HepG2 (cell line): Measurements from ENCODE around the gene MAT2A. TPM values are rescaled to one million over a fixed set of nuclear protein-coding genes. Genes with fewer than 3 reads are reported as not detected.

ENCODE experiments used
- ATAC-seq: fragments of 200-7000 bp; cut with Tn5 transposase; 3 replicates; pipeline ENCODE4 v1.9.1; 2020; ENCODE audit warnings: mild to moderate bottlenecking, moderate library complexity
- BruUV-seq: library from RNA; stranded (reverse); fragments of 400-500 nt; replicated peaks from 2 replicates; lab custom pipeline; 2021; lab: Mats Ljungman, UMichigan
- CTCF ChIA-PET: fragments of 300-600 bp; formaldehyde crosslinking; extraction: SDS; loops from one replicate; lab custom pipeline; 2021; ENCODE audit warnings: low total read pairs, inconsistent platforms, low intra/inter-chr PET ratio; lab: Yijun Ruan, JAX
- POLR2A ChIA-PET: fragments of 350-600 bp; sonication (Branson Sonifier 250); formaldehyde crosslinking; loops from one replicate; lab custom pipeline; 2020; ENCODE audit warnings: antibody characterized with exemption, inconsistent platforms; lab: Yijun Ruan, JAX
- DNase-seq: peaks from one replicate; pipeline ENCODE4 v3.0.0-alpha.2; 2015; ENCODE audit warnings: low spot score
- FAIRE-seq: peaks from 3 replicates; lab custom pipeline; 2011; peaks lifted over from hg19 to GRCh38; lab: Jason Lieb, UNC
- H2AFZ ChIP-seq: one replicate; pipeline ENCODE4 v1.6.1; 2011; ENCODE audit warnings: low read length, inconsistent platforms
- H3K27ac ChIP-seq: fragments of 300-600 bp; 3 replicates; pipeline ENCODE4 v1.8.0; 2011; ENCODE audit warnings: mixed run types, mild to moderate bottlenecking, mixed read lengths, low read length, inconsistent platforms; ENCODE audit not compliant: insufficient read depth; ENCODE audit errors: extremely low read length
- H3K27me3 ChIP-seq, 2 experiments: fragments of 200-600 bp in 1 of 2; 2 replicates in 1 of 2; 3 replicates in 1 of 2; pipeline versions ENCODE4 v1.6.0 to v1.8.0; 2011; ENCODE audit warnings: low read length in 2 of 2, mild to moderate bottlenecking in 2 of 2, moderate library complexity in 2 of 2, inconsistent platforms in 1 of 2; ENCODE audit not compliant: insufficient read depth in 2 of 2, control insufficient read depth in 1 of 2
- H3K36me3 ChIP-seq, 2 experiments: fragments of 200-600 bp in 1 of 2; replicated peaks in 1 of 2; 2 replicates in 1 of 2; 3 replicates in 1 of 2; pipeline versions ENCODE4 v1.5.1 to v1.8.0; 2011; ENCODE audit warnings: low read length in 2 of 2, inconsistent platforms in 1 of 2; ENCODE audit not compliant: insufficient read depth in 2 of 2, control insufficient read depth in 1 of 2
- H3K4me1 ChIP-seq: 2 replicates; pipeline ENCODE4 v1.5.1; 2012; ENCODE audit warnings: low read length, inconsistent platforms; ENCODE audit not compliant: insufficient read depth
- H3K4me2 ChIP-seq: 2 replicates; pipeline ENCODE4 v1.6.0; 2011; ENCODE audit warnings: low read depth, low read length, inconsistent platforms
- H3K4me3 ChIP-seq, 3 experiments: fragments of 200-600 bp in 1 of 3; sonication (generic), shearing (Covaris generic) in 1 of 3; replicated peaks in 1 of 3; 2 replicates each; pipeline ENCODE4 v1.5.1; 2011 to 2016; ENCODE audit warnings: low read length in 3 of 3, inconsistent platforms in 2 of 3, low read depth in 2 of 3, mild to moderate bottlenecking in 2 of 3, control low read depth in 1 of 3, mixed read lengths in 1 of 3; ENCODE audit not compliant: insufficient read depth in 1 of 3
- H3K79me2 ChIP-seq: one replicate; pipeline ENCODE4 v1.6.1; 2011; ENCODE audit warnings: low read length, inconsistent platforms; ENCODE audit not compliant: insufficient read depth
- H3K9ac ChIP-seq: 2 replicates; pipeline ENCODE4 v1.6.0; 2011; ENCODE audit warnings: mild to moderate bottlenecking, low read depth, low read length, inconsistent platforms; ENCODE audit not compliant: insufficient read depth
- H3K9me3 ChIP-seq: 2 replicates; pipeline ENCODE4 v1.5.1; 2012; ENCODE audit warnings: mild to moderate bottlenecking, low read length
- H4K20me1 ChIP-seq: 2 replicates; pipeline ENCODE4 v1.6.0; 2011; ENCODE audit warnings: inconsistent platforms, mild to moderate bottlenecking, low read length, moderate library complexity; ENCODE audit not compliant: insufficient read depth
- ATRX ChIP-seq: sonication (generic); formaldehyde crosslinking; IDR thresholded peaks from 2 replicates; pipeline ENCODE4 v1.4.0; 2020; ENCODE audit warnings: missing genetic modification reagents, borderline replicate concordance
- CEBPG ChIP-seq: IDR thresholded peaks from 2 replicates; pipeline ENCODE4 v1.6.1; 2016
- DR1 ChIP-seq: sonication (generic); formaldehyde crosslinking; IDR thresholded peaks from 2 replicates; pipeline ENCODE4 v1.8.0; 2021; ENCODE audit warnings: mild to moderate bottlenecking, missing genetic modification reagents, inconsistent platforms
- GATA4 ChIP-seq: sonication (generic); IDR thresholded peaks from 2 replicates; pipeline ENCODE4 v1.6.1; 2016; ENCODE audit warnings: antibody characterized with exemption, low read depth, borderline replicate concordance
- MYNN ChIP-seq: sonication (generic); formaldehyde crosslinking; IDR thresholded peaks from 2 replicates; pipeline ENCODE4 v1.4.0; 2020; ENCODE audit warnings: mild to moderate bottlenecking, low read depth, missing genetic modification reagents
- NR2F6 ChIP-seq, 2 experiments: IDR thresholded peaks; 2 replicates each; pipeline ENCODE4 v1.6.1; 2016; ENCODE audit warnings: antibody characterized with exemption in 1 of 2, mild to moderate bottlenecking in 1 of 2
- SP2 ChIP-seq: sonication (generic); formaldehyde crosslinking; IDR thresholded peaks from 2 replicates; pipeline ENCODE4 v1.5.1; 2020; ENCODE audit warnings: mild to moderate bottlenecking, missing genetic modification reagents
- ZBTB3 ChIP-seq: sonication (generic); formaldehyde crosslinking; IDR thresholded peaks from 2 replicates; pipeline ENCODE4 v1.4.0; 2020; ENCODE audit warnings: low read depth, mild to moderate bottlenecking, moderate library complexity, missing genetic modification reagents, borderline replicate concordance
- ZKSCAN8 ChIP-seq: IDR thresholded peaks from 2 replicates; pipeline ENCODE4 v1.6.1; 2016; ENCODE audit warnings: borderline replicate concordance, missing genetic modification reagents, missing compliant biosample characterization
- ZMAT3 ChIP-seq: sonication (generic); formaldehyde crosslinking; conservative IDR thresholded peaks from 2 replicates; pipeline ENCODE4 v1.7.0; 2021; ENCODE audit warnings: missing genetic modification reagents
- WGBS: methylation state at CpG from one replicate; pipeline ENCODE4 v1.1.6; 2017; ENCODE audit warnings: low lambda C conversion rate; 5-methylcytosine and 5-hydroxymethylcytosine counted together
- in situ Hi-C: cut with HindIII; loops from 2 replicates; pipeline ENCODE4 v1.10.0; 2017; ENCODE audit warnings: low pct_unique_long_range_greater_than_20kb; ENCODE audit not compliant: extremely low pct_ligation_motif_present
- intact Hi-C: fragments of 100-400 bp; cut with micrococcal nuclease; formaldehyde crosslinking; loops from one replicate; pipeline ENCODE4 v1.10.0; 2022; ENCODE audit not compliant: unreplicated experiment
- polyA plus RNA-seq, 8 experiments: library from polyadenylated mRNA; depleted of rRNA in 3 of 8; stranded (reverse) in 7 of 8; unstranded in 1 of 8; fragments of >200 nt; fragmentation: Illumina TruSeq in 4 of 8; extraction: Trizol in 4 of 8; gene quantifications; 2 replicates each; pipeline versions ENCODE4 v1.2.1 to v1.2.3, GENCODE V29; 2011 to 2016; ENCODE audit warnings: low read depth in 4 of 8, missing spikeins in 1 of 8, mixed read lengths in 1 of 8; ENCODE audit not compliant: insufficient read depth in 1 of 8
- total RNA-seq, 5 experiments: library from RNA; depleted of rRNA; stranded (reverse); fragments of >200 nt; fragmentation: Illumina TruSeq; extraction: Trizol; gene quantifications; 2 replicates each; pipeline ENCODE4 v1.2.3, GENCODE V29; 2016; ENCODE audit warnings: low read depth in 1 of 5
- TF ChIP-seq, protein P1 (sequence below): sonication (generic); formaldehyde crosslinking; conservative IDR thresholded peaks from 2 replicates; pipeline ENCODE4 v1.8.0; 2022; ENCODE audit warnings: low read depth, missing genetic modification reagents
- TF ChIP-seq, protein P2 (sequence below): sonication (generic); formaldehyde crosslinking; IDR thresholded peaks from 2 replicates; pipeline ENCODE4 v1.4.0; 2020; ENCODE audit warnings: missing genetic modification reagents
- TF ChIP-seq, protein P3 (sequence below): sonication (generic); formaldehyde crosslinking; IDR thresholded peaks from 2 replicates; pipeline ENCODE4 v1.4.0; 2020; ENCODE audit warnings: mild to moderate bottlenecking, missing genetic modification reagents

MAT2A gene
- total and polyA plus RNA-seq, 2 of the 13 experiments (the other 11 are each of a cell fraction or from before 2014, with no cell fraction given), result 155 to 331 TPM

DNA sequence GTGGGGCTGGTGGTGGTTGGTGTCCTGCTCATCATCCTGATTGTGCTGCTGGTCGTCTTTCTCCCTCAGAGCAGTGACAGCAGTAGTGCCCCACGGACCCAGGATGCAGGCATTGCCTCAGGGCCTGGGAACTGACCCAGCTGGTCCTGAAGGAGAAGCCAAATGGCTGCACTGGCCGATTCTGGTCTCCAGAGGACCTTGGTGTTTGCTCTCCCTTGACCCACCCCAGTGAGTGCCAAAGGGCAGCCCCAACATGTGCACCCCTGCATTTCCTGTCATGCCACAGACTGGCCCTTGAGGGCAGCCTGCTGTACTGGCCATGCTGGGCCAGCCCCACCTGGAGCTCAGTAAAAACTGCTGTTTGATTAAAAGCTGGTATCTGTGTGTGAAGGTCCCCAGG lies 54.1 kb downstream of the MAT2A start:
- no TSS peak for BruUV-seq
- peak overlapping the region; percentile 38 for H3K4me2 ChIP-seq
- peaks cover 0 to 12% of the 10 kb centered on the region in 2 experiments for H3K36me3 ChIP-seq
- in situ Hi-C loops, result no loop called here
- ATAC-seq (peak; percentile 21), FAIRE-seq (no peak), DNase-seq (peak; percentile 44)
- peaks cover 23% of the 10 kb centered on the region for H3K79me2 ChIP-seq
- H3K9me3 ChIP-seq, result no peaks in the 10 kb centered on the region
- 0 out of 2 replicates have a peak, but pooled peaks cover 3% of the 10 kb centered on the region for H4K20me1 ChIP-seq
- POLR2A ChIA-PET, result interaction anchor here (1.6 to 25.9 kb wide), 7 partner anchors 0 to 268 kb away, joined by 4 to 795 read pairs (median 116); partner anchors contain the start of genes C2orf68, GGCX, MAT2A and RNF181
- H3K9ac ChIP-seq, result no peak overlapping the region; the same call in 1 of the 2 replicates
- H3K27me3 ChIP-seq, result no peaks in the 10 kb centered on the region; a peak in 1 of 5 replicates
- CTCF ChIA-PET, result no interaction called here
- H3K4me3 ChIP-seq, result no peak overlapping the region
- intact Hi-C loops, result no loop called here
- WGBS, result no CpG with 5 or more reads among the region's 3 CpGs
- H3K4me1 ChIP-seq, result peaks cover 86% of the 10 kb centered on the region
- no peak overlapping the region for H3K27ac ChIP-seq
- H2AFZ ChIP-seq, result no peak overlapping the region
- TF ChIP-seq DR1 (CRISPR knock-in tag) (no peak), ZBTB3 (CRISPR knock-in tag) (no peak), GATA4 (no peak), ZKSCAN8 (CRISPR knock-in tag) (no peak), MYNN (CRISPR knock-in tag) (no peak), NR2F6 (IDR thresholded peaks at IDR 0.05) (peak; percentile 60; the same call in 1 of the 2 replicates), NR2F6 (CRISPR knock-in tag; IDR thresholded peaks at IDR 0.05) (peak; percentile 79), SP2 (CRISPR knock-in tag) (no peak), ZMAT3 (CRISPR knock-in tag) (no peak), CEBPG (CRISPR knock-in tag) (0 out of 2 replicates have a peak, but pooled peaks have one; percentile 15), ATRX (no peak)
- TF ChIP-seq, protein P1, sequence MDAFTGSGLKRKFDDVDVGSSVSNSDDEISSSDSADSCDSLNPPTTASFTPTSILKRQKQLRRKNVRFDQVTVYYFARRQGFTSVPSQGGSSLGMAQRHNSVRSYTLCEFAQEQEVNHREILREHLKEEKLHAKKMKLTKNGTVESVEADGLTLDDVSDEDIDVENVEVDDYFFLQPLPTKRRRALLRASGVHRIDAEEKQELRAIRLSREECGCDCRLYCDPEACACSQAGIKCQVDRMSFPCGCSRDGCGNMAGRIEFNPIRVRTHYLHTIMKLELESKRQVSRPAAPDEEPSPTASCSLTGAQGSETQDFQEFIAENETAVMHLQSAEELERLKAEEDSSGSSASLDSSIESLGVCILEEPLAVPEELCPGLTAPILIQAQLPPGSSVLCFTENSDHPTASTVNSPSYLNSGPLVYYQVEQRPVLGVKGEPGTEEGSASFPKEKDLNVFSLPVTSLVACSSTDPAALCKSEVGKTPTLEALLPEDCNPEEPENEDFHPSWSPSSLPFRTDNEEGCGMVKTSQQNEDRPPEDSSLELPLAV (CRISPR knock-in tag), result no peak
- TF ChIP-seq, protein P2, sequence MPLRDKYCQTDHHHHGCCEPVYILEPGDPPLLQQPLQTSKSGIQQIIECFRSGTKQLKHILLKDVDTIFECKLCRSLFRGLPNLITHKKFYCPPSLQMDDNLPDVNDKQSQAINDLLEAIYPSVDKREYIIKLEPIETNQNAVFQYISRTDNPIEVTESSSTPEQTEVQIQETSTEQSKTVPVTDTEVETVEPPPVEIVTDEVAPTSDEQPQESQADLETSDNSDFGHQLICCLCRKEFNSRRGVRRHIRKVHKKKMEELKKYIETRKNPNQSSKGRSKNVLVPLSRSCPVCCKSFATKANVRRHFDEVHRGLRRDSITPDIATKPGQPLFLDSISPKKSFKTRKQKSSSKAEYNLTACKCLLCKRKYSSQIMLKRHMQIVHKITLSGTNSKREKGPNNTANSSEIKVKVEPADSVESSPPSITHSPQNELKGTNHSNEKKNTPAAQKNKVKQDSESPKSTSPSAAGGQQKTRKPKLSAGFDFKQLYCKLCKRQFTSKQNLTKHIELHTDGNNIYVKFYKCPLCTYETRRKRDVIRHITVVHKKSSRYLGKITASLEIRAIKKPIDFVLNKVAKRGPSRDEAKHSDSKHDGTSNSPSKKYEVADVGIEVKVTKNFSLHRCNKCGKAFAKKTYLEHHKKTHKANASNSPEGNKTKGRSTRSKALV (CRISPR knock-in tag), result no peak
- TF ChIP-seq, protein P3, sequence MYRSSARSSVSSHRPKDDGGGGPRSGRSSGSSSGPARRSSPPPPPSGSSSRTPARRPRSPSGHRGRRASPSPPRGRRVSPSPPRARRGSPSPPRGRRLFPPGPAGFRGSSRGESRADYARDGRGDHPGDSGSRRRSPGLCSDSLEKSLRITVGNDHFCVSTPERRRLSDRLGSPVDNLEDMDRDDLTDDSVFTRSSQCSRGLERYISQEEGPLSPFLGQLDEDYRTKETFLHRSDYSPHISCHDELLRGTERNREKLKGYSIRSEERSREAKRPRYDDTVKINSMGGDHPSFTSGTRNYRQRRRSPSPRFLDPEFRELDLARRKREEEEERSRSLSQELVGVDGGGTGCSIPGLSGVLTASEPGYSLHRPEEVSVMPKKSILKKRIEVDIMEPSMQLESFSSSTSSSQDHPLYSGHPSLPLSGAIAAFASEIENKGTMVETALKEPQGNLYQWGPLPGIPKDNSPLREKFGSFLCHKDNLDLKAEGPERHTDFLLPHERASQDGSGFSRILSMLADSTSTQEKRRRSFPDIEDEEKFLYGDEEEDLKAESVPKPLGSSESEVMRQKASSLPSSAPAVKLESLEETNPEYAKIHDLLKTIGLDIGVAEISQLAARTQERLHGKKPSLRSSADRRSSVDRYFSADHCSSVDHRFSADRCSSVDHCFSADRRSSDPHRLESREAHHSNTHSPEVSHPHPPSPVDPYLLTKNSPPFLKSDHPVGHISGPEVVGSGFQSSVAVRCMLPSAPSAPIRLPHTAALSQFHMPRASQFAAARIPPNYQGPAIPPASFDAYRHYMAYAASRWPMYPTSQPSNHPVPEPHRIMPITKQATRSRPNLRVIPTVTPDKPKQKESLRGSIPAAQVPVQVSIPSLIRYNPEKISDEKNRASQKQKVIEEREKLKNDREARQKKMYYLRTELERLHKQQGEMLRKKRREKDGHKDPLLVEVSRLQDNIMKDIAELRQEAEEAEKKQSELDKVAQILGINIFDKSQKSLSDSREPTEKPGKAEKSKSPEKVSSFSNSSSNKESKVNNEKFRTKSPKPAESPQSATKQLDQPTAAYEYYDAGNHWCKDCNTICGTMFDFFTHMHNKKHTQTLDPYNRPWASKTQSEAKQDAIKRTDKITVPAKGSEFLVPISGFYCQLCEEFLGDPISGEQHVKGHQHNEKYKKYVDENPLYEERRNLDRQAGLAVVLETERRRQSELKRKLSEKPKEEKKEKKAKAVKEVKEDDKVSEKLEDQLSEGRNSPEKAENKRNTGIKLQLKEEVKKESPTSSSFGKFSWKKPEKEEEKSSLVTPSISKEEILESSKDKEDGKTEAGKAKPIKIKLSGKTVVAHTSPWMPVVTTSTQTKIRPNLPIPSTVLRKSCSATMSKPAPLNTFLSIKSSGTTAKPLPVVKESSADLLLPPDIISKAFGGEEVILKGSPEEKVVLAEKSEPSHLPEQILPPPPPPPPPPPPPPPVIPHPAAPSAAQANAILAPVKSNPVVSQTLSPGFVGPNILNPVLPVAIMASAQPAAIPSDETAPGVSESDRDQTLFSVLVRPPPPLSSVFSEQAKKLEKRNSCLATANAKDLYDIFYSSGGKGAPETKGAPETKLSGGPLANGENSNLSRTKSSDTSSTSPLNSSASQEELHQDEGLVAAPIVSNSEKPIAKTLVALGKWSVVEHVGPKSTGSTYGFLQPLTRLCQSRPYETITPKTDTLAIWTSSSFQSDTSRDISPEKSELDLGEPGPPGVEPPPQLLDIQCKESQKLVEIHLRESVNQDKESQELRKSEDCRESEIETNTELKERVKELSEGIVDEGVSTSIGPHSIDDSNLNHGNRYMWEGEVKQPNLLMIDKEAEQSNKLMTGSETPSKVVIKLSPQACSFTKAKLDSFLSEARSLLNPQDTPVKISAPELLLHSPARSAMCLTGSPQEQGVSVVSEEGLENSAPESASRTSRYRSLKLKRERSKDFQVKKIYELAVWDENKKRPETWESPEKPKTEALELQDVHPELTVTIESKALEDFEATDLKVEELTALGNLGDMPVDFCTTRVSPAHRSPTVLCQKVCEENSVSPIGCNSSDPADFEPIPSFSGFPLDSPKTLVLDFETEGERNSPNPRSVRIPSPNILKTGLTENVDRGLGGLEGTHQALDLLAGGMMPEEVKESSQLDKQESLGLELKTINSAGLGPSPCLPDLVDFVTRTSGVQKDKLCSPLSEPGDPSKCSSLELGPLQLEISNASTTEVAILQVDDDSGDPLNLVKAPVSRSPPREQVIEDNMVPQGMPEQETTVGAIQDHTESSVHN (CRISPR knock-in tag), result no peak
